GM20000 (cell line): ENCODE measurements around the gene TAF10.

Experiments used
- DNase-seq: peaks from one replicate; pipeline ENCODE4 v3.0.0; 2012; ENCODE audit warnings: low spot score
- TF ChIP-seq, protein P1 (sequence below): IDR thresholded peaks from 2 replicates; pipeline ENCODE4 v1.5.1; 2012; ENCODE audit warnings: mild to moderate bottlenecking, control low read depth; ENCODE audit errors: extremely low read depth, missing control alignments

Gene TAF10

DNA sequence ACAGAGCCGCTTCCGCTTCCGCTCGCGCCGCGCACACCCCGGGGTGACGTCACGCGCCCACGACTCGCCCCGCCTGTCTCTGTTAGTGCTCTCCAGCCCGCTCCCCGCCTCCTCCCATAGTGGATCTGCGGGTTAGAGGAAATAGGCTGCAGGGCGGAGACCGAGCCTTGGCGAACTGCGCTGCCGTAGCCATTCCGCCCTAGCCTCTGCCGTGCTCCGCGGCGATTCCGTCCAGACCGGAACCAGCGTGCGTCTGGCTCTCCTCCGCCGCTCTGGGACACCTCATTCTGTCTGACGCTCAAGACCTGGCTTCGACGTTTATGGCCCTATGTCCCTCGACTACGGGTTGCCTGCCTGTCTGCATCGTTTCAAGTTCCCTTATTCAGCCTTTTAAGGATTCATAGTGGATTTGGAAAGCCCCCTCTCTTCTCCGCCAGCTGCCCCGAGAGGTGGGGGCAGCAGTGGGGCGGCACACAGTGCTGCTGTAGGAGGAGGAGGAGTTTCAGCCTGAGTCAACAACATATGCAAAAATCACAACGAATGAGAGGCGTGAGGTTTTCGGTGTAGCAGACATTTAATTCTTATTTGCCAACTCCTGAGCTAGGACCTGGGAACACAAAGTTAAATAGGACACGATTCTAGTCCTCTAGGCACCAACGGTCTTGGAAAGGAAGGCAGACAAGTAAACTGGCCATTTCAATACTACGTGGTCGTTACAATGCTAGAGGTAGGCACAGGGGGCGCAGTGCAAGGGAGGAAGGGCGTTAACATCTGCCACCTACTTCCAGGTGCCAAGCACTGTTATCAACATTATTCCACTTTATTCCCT, at the start of gene TAF10:
Gene TAF10 (minus strand): TSS at position 4 of the 829 bp plus-strand sequence. CDS start 27 bp downstream, outside the sequence.
- DNase-seq: peak; percentile 91

DNA sequence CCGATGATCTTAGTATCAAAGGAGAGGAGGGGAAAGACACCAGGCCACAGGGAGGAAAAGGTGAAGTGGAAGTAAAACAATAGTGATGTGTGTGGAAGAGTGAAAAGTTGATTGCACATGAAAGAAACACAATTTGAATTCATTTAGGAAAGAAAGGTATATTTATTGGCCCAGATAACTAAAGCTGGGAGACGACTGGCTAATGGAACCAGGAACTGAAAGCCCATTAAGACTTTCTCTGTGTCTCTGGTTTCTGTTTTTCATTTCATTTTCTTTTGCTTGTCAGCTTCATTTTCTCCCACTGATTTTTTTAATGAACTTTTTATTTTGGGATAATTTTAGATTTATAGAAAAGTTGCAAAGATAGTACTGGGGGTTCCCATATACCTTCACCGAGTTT, 48.7 kb upstream of the TAF10 start:
- TF ChIP-seq, protein P1, sequence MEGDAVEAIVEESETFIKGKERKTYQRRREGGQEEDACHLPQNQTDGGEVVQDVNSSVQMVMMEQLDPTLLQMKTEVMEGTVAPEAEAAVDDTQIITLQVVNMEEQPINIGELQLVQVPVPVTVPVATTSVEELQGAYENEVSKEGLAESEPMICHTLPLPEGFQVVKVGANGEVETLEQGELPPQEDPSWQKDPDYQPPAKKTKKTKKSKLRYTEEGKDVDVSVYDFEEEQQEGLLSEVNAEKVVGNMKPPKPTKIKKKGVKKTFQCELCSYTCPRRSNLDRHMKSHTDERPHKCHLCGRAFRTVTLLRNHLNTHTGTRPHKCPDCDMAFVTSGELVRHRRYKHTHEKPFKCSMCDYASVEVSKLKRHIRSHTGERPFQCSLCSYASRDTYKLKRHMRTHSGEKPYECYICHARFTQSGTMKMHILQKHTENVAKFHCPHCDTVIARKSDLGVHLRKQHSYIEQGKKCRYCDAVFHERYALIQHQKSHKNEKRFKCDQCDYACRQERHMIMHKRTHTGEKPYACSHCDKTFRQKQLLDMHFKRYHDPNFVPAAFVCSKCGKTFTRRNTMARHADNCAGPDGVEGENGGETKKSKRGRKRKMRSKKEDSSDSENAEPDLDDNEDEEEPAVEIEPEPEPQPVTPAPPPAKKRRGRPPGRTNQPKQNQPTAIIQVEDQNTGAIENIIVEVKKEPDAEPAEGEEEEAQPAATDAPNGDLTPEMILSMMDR: no peak
- peak; percentile 70 for DNase-seq

More for the DNA sequence above, at the start of gene TAF10:
- TF ChIP-seq, protein P1: peak; percentile 32

DNA sequence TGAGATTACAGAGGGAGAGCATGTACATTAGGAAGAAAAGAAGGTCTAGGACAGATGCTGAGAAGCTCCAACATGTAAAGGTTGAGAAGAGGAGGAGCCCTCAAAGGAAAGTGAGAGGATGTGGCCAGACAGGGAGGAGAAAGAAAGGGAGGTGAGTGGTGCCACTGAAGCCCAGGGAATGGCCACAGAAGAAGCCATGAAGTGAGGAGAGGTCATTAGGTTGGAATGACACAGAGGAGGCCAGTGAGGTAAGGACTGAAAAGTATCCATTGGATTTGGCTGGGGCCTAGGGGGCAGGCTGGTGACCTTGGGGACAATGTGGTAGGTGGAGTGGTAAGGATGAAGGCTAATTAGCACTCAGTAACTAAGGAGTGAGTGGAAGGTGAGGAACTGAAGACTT, 46.6 kb upstream of the TAF10 start:
- TF ChIP-seq, protein P1: no peak
- DNase-seq: no peak

DNA sequence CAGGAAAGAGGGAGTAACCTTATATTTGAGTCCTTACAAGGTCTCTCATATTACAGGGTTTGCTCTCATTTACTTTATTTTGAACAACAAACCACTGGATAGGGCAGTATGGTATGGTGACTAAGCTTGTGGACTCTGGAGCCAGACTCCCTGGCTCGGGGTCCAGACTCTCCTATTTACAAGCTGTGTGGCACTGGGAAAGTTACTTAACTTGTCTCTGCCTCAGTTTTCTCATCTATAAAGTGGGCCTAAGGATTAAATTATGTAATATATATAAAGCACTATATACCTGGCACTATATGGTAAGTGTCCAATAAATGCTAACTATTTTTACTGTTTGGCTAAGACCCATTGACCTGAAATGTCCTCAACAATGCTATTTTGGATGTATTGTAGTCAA, 45.3 kb upstream of the TAF10 start:
- DNase-seq: no peak
- TF ChIP-seq, protein P1: no peak

DNA sequence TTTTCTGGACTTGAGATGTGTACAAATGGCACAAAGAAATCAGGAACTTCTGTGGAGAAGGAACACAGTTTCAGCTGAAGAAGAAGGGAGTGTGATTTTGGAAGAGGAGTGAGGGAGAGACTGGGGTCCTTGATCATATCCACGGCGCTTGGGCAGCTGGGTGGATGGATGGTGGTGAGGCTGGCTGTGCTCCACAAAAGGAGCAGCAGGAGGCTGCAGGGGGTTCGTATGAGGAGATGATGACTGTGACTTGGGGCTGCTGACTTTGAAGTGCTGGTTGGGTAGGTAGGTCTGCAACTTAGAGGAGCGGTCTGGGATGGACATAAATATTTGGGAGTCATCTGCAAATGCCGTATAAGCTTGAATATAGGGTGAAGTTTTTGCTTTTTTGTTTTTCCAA, 44.9 kb upstream of the TAF10 start:
- no peak for DNase-seq
- TF ChIP-seq, protein P1: no peak

DNA sequence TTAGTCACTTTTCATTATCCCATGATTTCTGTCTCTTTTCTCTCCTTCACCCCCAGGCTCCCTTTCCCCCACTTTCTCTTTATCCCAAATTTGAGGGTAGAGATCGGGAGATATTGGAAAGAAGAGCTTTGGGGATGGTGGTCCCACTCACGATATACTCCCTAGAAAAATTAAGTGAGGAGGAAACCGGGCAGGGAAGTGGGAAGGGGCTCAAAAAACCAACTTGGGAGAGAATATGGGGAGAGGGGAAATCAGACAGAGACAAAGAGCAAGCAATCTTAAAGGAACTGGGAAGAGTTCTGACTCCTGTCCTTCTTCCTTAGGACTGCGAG, 44.5 kb upstream of the TAF10 start:
- no peak for DNase-seq
- TF ChIP-seq, protein P1: no peak

DNA sequence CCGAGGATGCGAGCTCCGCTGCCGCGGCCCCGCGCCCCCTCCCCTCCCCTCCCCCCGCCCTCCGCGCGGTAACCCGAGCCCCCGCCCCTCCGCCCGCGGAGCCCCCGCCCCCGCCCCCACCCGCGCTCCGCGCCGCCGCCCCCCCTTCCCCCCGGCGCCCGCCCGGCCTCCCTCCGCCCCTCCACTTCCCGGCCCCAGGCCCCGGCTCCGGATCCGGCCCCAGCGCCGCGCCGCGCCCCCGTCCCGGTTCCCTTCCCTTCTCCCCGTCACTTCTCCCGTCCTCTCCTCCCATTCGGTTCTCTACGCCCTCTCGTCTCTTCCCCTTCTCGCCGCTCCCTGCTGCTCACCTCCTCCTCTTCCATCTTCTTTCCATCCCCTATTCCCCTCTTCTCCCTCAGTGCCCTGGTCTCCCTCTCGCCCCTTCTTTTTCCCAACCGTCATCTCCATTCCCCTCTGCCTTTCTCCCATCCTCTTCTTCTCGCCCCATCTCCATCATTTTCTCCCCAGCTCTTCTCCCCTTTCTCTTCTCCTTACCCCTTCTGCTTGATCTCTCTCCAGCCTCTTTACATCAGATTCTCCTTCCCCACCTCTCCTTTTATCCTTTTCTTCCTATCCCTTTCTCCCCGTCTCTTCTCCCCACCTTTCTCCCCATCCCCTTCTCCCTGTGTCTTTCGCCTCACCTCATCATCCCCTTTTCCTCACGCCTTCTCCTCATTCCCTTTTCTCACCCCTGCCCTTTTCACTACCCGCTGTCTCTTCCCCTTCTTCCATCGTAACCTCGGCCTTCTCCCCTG, 44.0 kb upstream of the TAF10 start, which contains the start of gene DCHS1:
Gene DCHS1 (minus strand): TSS at position 20 of the 794 bp plus-strand sequence. CDS start 14,196 bp downstream, outside the sequence.
- TF ChIP-seq, protein P1: no peak
- no peak for DNase-seq
